ENCODE measurements around the gene GABRA5. TPM values are rescaled to one million over a fixed set of nuclear protein-coding genes. Genes with fewer than 3 reads are reported as not detected.
"Not testable (repeated sequence)": the region's sequence is repeated elsewhere in the genome, so short reads cannot be mapped to it uniquely, and the experiment has no call there.

GABRA5 gene
- total RNA-seq (not detected), polyA plus RNA-seq (ENCODE audit: insufficient read depth, low read depth, low replicate concordance) (not detected)
- long read RNA-seq, donor 1: 0 reads
- long read RNA-seq, donor 2: 0 reads
- long read RNA-seq, donor 3: 0 reads
- long read RNA-seq, donor 4: 0 reads
- long read RNA-seq, donor 5: 0 reads
- long read RNA-seq, donor 6: 0 reads
- long read RNA-seq, donor 7: 0 reads
- long read RNA-seq, donor 8: 0 reads
- long read RNA-seq, donor 9: 0 reads
- long read RNA-seq, donor 10: 0 reads

DNA sequence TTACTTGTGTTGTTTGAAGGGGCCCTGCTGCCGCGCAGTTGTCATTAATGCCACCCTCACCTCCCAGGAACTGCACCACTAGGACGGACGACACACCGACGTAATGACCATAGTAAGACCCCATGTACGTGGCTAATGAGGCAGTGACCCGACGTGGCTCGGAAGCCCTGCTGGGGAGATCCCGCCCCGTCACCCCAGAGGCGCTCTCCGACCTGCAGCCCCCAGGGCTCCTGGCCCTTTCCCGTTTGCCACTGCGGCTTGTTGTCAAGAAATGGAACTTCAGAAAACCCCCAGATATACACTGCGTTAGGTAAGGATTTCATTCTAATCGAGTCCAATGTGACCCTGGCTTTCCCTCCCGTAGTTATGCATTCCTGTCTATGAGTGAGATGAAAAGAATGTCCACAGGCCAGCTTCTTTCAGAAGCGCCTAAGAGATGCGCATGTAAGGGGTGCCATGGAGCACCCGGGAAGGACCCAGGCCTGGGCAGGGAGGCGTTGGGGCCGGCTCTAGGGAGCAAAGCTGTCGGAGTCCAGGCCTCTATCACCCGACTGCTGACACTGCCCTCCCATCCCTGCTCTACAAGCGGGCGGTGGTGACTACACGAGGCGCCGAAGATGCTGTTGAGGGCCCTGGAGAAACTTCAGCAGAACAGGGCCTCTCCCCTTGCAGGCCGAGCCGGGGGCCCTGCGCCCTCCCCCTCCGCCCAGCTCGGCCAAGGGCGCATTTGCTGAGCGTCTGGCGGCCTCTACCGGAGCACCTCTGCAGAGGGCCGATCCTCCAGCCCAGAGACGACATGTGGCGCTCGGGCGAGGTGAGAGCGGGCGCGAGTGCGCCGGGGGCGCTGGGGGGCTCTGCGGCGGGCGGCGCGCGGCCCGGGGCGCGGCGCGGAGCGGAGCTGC, at the start of gene GABRA5:
Gene GABRA5, plus strand, starts transcription at position 765 of the 902 bp plus-strand sequence. CDS start 2,187 bp downstream, outside the sequence.
- peak; percentile 44 for TF ChIP-seq CTCF (IDR thresholded peaks at IDR 0.05; ENCODE audit: borderline replicate concordance, extremely low read depth, insufficient read depth)
- Histone ChIP-seq H3K27me3 (ENCODE audit: control insufficient read depth, insufficient read depth, low read length) (peaks cover 14% of the 10 kb centered on the region), H3K36me3 (ENCODE audit: control insufficient read depth in 2 of 3, insufficient read depth in 3 of 3, low read length in 3 of 3) (no peaks in the 10 kb centered on the region), H3K9ac (ENCODE audit: low read length in 3 of 3) (no peak within 1 kb of the TSS), H3K4me3 (ENCODE audit: low read length in 3 of 3) (no peak within 1 kb of the TSS), H3K9me3 (ENCODE audit: control insufficient read depth in 2 of 3, insufficient read depth in 1 of 3, low read length in 3 of 3) (no peaks in the 10 kb centered on the region), H3K27ac (ENCODE audit: low read depth in 2 of 2, low read length in 2 of 2) (no peak within 1 kb of the TSS), H3K4me1 (ENCODE audit: control insufficient read depth in 2 of 3, insufficient read depth in 2 of 3, low read depth in 1 of 3, low read length in 3 of 3) (no peaks in the 10 kb centered on the region)
- DNase-seq: peak in 4 of 5 donors; percentile 72 to 82 (median 74)
- no peak for FAIRE-seq
- intact Hi-C loops (cut with DNase I): no loop called here

DNA sequence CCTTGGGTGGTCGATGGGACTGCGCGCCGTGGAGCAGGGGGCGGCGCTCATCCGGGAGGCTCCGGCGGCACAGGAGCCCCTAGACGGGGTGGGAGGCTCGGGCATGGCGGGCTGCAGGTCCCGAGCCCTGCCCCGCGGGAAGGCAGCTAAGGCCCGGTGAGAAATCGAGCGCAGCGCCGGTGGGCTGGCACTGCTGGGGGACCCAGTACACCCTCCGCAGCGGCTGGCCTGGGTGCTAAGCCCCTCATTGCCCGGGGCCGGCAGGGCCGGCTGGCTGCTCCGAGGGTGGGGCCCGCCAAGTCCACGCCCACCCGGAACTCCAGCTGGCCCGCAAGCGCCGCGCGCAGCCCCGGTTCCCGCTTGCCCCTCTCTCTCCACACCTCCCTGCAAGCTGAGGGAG, 35.7 kb upstream of the GABRA5 start:
- H3K4me3 ChIP-seq (ENCODE audit: low read length in 3 of 3); intact Hi-C loops (cut with DNase I); FAIRE-seq; H3K27me3 ChIP-seq (ENCODE audit: control insufficient read depth, insufficient read depth, low read length); H3K36me3 ChIP-seq (ENCODE audit: control insufficient read depth in 2 of 3, insufficient read depth in 3 of 3, low read length in 3 of 3); H3K9me3 ChIP-seq (ENCODE audit: control insufficient read depth in 2 of 3, insufficient read depth in 1 of 3, low read length in 3 of 3); DNase-seq; H3K27ac ChIP-seq (ENCODE audit: low read depth in 2 of 2, low read length in 2 of 2); H3K4me1 ChIP-seq (ENCODE audit: control insufficient read depth in 2 of 3, insufficient read depth in 2 of 3, low read depth in 1 of 3, low read length in 3 of 3); H3K9ac ChIP-seq (ENCODE audit: low read length in 3 of 3): not testable (repeated sequence)

DNA sequence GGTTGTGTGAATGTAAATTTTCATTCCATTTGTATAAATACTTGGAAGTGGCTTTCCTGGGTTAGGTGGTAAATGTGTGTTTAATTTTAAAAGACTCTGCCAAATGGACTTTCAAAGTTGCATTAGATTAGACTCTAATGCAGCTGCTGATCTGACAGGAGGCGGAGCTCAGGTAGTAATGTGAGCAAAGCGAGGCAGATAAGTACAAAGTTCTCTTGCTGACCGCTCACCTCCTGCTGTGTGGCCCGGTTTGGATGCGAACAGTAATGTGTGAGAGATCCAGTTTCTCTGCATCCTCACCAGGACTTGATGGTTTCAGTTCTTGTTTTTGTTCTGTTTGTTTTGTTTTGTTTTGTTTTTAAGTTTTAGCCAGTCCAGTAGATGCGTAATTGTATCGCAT, 34.9 kb upstream of the GABRA5 start:
- DNase-seq (no peak), FAIRE-seq (no peak)
- Histone ChIP-seq H3K4me3 (ENCODE audit: low read length in 3 of 3) (no peak overlapping the region), H3K9ac (ENCODE audit: low read length in 3 of 3) (no peak overlapping the region), H3K4me1 (ENCODE audit: control insufficient read depth in 2 of 3, insufficient read depth in 2 of 3, low read depth in 1 of 3, low read length in 3 of 3) (no peaks in the 10 kb centered on the region), H3K36me3 (ENCODE audit: control insufficient read depth in 2 of 3, insufficient read depth in 3 of 3, low read length in 3 of 3) (no peaks in the 10 kb centered on the region), H3K9me3 (ENCODE audit: control insufficient read depth in 2 of 3, insufficient read depth in 1 of 3, low read length in 3 of 3) (no peaks in the 10 kb centered on the region), H3K27me3 (ENCODE audit: control insufficient read depth, insufficient read depth, low read length) (no peaks in the 10 kb centered on the region), H3K27ac (ENCODE audit: low read depth in 2 of 2, low read length in 2 of 2) (no peak overlapping the region)
- intact Hi-C loops (cut with DNase I): no loop called here
- no peak for TF ChIP-seq CTCF (IDR thresholded peaks at IDR 0.05; ENCODE audit: borderline replicate concordance, extremely low read depth, insufficient read depth)

Measured in kidney (tissue), 22 donors.